HG02884 (cell line): ENCODE measurements around the gene BMP15.

Source experiments
- ATAC-seq: cut with Tn5 transposase; IDR thresholded peaks from one replicate; pipeline ENCODE4 v1.9.1; 2021; ENCODE audit warnings: mild to moderate bottlenecking, moderate library complexity; ENCODE audit not compliant: unreplicated experiment

Gene BMP15

DNA sequence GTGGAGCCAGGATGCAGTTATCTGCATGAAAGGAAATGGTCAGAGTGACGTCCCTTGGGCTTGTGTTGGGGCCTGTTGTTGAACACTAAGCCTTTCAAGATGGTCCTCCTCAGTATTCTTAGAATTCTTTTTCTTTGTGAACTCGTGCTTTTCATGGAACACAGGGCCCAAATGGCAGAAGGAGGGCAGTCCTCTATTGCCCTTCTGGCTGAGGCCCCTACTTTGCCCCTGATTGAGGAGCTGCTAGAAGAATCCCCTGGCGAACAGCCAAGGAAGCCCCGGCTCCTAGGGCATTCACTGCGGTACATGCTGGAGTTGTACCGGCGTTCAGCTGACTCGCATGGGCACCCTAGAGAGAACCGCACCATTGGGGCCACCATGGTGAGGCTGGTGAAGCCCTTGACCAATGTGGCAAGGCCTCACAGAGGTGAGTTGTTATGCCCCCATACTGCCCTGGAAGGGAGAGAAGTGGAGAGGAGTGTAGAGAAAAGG lies at the start of gene BMP15:
Gene BMP15 (plus strand): TSS at position 51 of the 492 bp plus-strand sequence. CDS start 49 bp downstream, at position 100.
- no peak for ATAC-seq

DNA sequence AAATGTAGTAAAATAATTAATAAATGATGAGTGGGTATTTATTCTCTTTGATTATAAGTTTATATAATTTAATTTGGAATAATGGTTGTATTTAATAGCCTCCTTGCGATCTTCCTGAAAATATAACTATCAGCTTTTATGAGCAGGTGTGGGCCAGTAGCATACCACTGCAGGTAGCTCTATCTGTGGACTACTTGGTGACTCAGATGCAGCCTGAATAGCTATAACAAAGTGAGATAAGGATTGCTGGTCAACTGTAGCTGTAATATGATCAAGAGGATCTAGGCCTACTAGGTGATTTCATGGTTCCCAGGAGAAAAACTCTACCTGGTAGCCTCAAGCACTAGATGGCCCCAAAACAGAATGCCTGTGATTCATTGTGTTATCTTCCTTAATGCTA lies 47.1 kb upstream of the BMP15 start:
- no peak for ATAC-seq

DNA sequence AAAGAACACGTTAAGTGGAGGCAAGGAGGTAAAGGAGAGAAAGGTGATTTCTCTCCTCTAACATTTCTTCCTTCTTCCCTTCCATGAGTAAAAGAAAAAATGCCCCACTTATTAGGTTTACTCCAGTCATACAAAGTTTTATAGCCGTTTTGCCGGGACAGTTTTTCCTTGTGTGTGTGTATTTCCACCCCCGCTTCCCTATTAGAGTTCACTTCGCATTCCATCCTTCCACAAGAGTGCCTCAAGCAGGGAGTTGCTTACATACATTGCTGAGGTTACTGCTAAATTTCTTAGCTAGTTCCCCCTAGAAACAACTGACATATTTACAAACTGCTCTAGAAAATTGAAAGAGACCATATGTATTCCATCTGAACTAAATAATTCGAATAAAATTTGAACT lies 45.2 kb upstream of the BMP15 start:
- ATAC-seq: no peak

GRCh38 chrX:50871922-50872453 lies 38.5 kb upstream of the BMP15 start:
- ATAC-seq: no peak

DNA sequence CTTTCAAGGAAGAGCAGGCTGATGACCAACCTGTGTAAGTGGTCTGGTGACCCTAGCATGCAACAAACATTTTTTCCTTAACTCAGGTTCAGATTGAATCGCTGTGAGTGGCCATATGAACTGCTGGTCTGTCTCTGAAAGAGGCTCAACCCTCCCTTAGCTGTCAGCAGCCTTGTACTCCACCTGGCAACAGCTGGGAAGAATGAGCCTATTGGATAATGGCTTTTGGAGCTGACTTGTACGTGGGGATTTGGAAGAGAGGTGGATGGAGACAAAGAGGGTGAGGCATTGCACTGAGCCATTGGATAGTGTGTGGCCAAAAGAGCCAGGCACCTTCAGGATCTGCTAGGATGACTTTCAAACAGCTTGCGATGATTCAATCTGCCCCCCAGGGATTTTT lies 35.7 kb upstream of the BMP15 start:
- ATAC-seq: no peak

GRCh38 chrX:50876551-50876950 lies 34.0 kb upstream of the BMP15 start:
- no peak for ATAC-seq

GRCh38 chrX:50877310-50877709 lies 33.2 kb upstream of the BMP15 start:
- ATAC-seq: no peak

- ATAC-seq: no peak
These were observed 29.5 kb upstream of the BMP15 start for GRCh38 chrX:50881028-50881427.

DNA sequence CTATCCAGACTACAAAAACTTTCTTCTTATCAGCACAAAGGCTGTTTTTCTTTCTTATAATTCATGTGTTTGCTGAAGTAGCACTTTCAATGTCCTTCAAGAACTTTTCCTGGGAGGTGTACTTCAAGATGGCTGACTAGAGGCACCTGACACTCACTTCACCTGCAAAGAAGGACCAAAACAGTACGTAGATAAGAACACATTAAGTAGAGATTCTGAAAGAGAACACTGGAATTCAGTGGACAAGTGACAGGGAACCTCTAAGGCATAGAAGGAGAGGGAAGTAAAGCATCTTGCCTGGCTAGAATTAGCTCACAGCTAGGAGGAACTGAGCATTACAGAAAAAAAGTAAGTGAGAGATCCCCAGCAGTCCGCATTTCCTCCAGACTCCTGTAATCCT lies 21.7 kb upstream of the BMP15 start:
- no peak for ATAC-seq

DNA sequence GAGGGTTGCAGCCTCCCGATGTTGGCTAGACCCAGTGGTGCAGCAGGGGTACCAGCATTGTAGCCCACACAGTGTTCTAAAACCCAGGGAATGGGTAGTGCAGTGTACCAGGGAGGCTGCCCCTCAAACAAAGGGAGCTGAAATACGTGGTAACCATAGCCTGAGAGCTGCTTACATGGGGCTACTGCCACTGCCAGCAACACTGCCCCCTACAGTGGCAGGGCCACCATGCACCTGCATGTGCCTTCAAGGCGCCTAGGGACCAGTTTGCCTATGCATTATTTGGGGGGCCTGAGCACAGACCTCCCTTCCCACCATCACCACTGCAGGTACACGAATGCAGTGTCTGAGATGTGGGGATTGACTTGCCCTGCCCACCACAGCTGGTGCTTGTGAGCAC lies 21.0 kb upstream of the BMP15 start:
- no peak for ATAC-seq

- no peak for ATAC-seq
These were observed 17.5 kb upstream of the BMP15 start for GRCh38 chrX:50893047-50893446.

- no peak for ATAC-seq
These were observed 17.1 kb upstream of the BMP15 start for GRCh38 chrX:50893466-50893865.

- no peak for ATAC-seq
These were observed 5.2 kb upstream of the BMP15 start for GRCh38 chrX:50905334-50905733.

- ATAC-seq: no peak
These were observed 3.0 kb downstream of the BMP15 start for GRCh38 chrX:50913520-50913919.

DNA sequence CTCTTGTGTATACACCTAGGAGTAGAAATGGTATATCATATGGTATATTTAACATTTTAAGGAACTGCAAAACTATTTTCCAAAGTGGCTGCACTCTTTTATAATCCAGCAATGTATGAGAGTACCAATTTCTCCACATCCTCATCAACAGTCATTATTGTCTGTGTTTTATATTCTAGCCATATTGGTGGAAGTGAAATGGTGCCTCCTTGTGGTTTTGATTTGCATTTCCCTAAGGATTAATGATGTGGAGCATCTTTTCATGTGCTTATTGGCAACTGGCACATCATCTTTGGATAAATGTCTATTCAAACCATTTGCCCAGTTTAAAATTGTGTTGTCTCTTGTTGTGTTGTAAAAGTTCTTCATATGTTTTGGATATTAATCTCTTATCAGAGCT lies 9.6 kb downstream of the BMP15 start:
- no peak for ATAC-seq

DNA sequence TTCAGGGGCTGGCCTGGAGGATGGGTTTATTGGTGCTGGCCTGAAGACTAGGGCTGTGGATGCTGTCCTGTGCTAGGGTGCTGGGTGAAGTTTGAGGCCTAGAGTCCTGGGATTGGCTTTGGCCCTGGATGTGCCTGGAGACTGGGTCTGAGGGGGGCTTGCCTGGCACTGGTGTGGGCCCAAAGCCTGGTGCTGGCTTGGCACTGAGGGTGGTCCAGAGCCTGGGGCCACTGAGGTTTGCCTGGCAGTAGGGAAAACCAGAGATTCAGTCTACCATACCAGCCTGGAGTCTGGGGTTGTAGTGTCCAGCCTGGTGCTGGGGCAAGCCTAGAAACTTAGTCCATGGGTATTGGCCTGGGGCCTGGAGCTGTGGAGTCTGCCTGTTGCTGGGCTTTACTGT lies 16.6 kb downstream of the BMP15 start:
- ATAC-seq: no peak

- ATAC-seq: no peak
These were observed 31.1 kb downstream of the BMP15 start for GRCh38 chrX:50941638-50942037.

- no peak for ATAC-seq
These were observed 31.9 kb downstream of the BMP15 start for GRCh38 chrX:50942471-50942870.

DNA sequence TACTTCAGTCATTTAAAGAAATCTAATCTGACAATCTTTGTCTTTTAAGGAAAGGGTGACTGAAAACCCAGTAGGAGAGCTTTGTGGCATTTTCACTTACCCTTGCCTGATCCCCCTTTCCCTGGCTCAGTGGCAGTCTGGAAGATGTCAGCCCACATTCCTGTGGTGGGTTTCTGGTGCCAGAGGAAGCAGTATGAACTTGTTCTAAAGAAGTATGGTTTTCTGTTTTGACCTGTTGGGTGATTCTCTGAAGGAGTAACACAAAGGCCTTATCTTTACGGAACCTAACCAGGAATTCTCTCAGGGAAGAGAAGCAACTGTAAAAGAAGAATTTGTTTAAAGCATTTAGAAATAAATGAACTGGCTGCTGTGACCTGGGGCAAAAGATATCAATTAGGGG lies 41.9 kb downstream of the BMP15 start:
- ATAC-seq: no peak

DNA sequence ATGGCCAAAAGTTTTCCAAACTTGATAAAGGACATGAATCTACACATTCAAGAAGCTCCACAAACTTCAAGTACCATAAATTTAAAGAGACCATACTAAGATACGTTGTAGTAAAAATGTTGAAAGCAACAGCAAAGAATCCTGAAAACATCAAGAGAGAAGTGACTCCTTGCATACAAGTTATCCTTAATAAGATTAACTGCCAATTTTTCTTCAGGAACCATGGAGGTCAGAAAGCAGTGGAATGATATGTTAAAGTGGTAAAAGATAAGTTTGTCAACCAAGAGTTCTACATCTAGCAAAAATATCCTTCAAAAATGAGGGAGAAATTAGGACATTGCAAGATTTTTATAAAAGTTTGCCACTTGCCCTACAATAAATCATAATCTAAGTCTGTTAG lies 43.3 kb downstream of the BMP15 start:
- ATAC-seq: no peak

GRCh38 chrX:50962156-50962555 lies 51.6 kb downstream of the BMP15 start:
- no peak for ATAC-seq

- ATAC-seq: no peak
These were observed 53.3 kb downstream of the BMP15 start for GRCh38 chrX:50963842-50964241.
